NCI-H446 treated with DMSO at 0.1 percent for 48 hours (cell line): ENCODE measurements around the gene DNM2.

Source experiments
- DNase-seq: peaks from one replicate; lab custom pipeline; 2025; lab: John Stamatoyannopoulos, UW

Gene DNM2

GRCh38 chr19:10780368-10780767, 62.5 kb downstream of the DNM2 start:
- DNase-seq: no peak

- DNase-seq: no peak
Observed at GRCh38 chr19:10782795-10783194, 64.9 kb downstream of the DNM2 start.

- DNase-seq: no peak
Observed at GRCh38 chr19:10784257-10784656, 66.4 kb downstream of the DNM2 start.

- no peak for DNase-seq
Observed at GRCh38 chr19:10788146-10788545, 70.3 kb downstream of the DNM2 start.

- DNase-seq: no peak
Observed at GRCh38 chr19:10789866-10790265, 72.0 kb downstream of the DNM2 start.

GRCh38 chr19:10796653-10797052, 78.8 kb downstream of the DNM2 start:
- no peak for DNase-seq

GRCh38 chr19:10797078-10797477, 79.2 kb downstream of the DNM2 start:
- no peak for DNase-seq

GRCh38 chr19:10797541-10798256, 79.8 kb downstream of the DNM2 start:
- DNase-seq: no peak

GRCh38 chr19:10800488-10800887, 82.6 kb downstream of the DNM2 start:
- DNase-seq: no peak

GRCh38 chr19:10802479-10802878, 84.6 kb downstream of the DNM2 start:
- no peak for DNase-seq

- DNase-seq: no peak
Observed at GRCh38 chr19:10803252-10803651, 85.4 kb downstream of the DNM2 start.

- no peak for DNase-seq
Observed at GRCh38 chr19:10805065-10805757, 87.3 kb downstream of the DNM2 start.

GRCh38 chr19:10805758-10806247, 87.9 kb downstream of the DNM2 start:
- DNase-seq: no peak

GRCh38 chr19:10808937-10809649, 91.2 kb downstream of the DNM2 start:
- DNase-seq: no peak

GRCh38 chr19:10809651-10810285, 91.9 kb downstream of the DNM2 start:
- no peak for DNase-seq

- DNase-seq: no peak
Observed at GRCh38 chr19:10811391-10812111, 93.7 kb downstream of the DNM2 start.

GRCh38 chr19:10812196-10812595, 94.3 kb downstream of the DNM2 start:
- no peak for DNase-seq

- DNase-seq: no peak
Observed at GRCh38 chr19:10812902-10813404, 95.1 kb downstream of the DNM2 start.

- no peak for DNase-seq
Observed at GRCh38 chr19:10815007-10815536, 97.2 kb downstream of the DNM2 start.

- DNase-seq: no peak
Observed at GRCh38 chr19:10815969-10816644, 98.2 kb downstream of the DNM2 start.

- no peak for DNase-seq
Observed at GRCh38 chr19:10816691-10817090, 98.8 kb downstream of the DNM2 start.
